ENCODE data around the gene PCDHA2. TPM values are rescaled to one million over a fixed set of nuclear protein-coding genes. Genes with fewer than 3 reads are reported as not detected.
A peak's percentile ranks its signal among the peaks of the same experiment; 100 is the strongest.
"Not testable (repeated sequence)": the region's sequence is repeated elsewhere in the genome, so short reads cannot be mapped to it uniquely, and the experiment has no call there.

Gene PCDHA2
- total RNA-seq, 1 donor from 2014 or later = not detected

DNA sequence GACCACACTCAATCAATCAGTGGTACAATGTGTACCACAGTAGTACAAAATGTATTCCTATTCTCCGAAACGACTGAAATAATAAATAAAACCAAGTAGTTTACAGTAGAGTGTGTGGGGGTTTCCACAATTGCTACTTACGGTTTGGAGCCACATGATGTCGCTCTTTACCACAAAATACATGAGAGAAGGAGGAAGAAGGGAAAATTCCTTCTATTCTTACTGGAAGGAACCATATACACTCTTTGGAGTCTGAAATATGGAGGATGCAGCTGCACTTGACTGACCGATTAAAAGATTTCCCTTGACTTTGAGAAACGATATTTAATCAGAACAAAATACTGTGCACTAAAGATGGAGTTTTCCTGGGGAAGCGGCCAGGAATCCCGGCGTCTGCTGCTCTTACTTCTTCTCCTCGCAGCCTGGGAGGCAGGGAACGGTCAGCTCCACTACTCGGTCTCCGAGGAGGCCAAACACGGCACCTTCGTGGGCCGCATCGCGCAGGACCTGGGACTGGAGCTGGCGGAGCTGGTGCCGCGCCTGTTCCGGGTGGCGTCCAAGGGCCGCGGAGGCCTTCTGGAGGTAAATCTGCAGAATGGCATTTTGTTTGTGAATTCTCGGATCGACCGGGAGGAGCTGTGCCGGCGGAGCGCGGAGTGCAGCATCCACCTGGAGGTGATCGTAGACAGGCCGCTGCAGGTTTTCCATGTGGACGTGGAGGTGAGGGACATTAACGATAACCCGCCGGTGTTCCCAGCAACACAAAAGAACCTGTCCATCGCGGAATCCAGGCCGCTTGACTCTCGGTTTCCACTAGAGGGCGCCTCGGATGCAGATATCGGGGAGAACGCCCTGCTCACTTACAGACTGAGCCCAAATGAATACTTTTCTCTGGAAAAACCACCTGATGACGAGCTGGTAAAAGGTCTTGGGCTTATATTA, 12.5 kb downstream of the PCDHA2 start, which contains the start of gene PCDHA4:
PCDHA4 (plus strand) TSS at position 235 of the 942 bp plus-strand sequence.
- ATAC-seq (ENCODE audit: poor library complexity) (peak; percentile 38), DNase-seq (peak; percentile 45)
- intact Hi-C loops (cut with DNase I) = no loop called here

DNA sequence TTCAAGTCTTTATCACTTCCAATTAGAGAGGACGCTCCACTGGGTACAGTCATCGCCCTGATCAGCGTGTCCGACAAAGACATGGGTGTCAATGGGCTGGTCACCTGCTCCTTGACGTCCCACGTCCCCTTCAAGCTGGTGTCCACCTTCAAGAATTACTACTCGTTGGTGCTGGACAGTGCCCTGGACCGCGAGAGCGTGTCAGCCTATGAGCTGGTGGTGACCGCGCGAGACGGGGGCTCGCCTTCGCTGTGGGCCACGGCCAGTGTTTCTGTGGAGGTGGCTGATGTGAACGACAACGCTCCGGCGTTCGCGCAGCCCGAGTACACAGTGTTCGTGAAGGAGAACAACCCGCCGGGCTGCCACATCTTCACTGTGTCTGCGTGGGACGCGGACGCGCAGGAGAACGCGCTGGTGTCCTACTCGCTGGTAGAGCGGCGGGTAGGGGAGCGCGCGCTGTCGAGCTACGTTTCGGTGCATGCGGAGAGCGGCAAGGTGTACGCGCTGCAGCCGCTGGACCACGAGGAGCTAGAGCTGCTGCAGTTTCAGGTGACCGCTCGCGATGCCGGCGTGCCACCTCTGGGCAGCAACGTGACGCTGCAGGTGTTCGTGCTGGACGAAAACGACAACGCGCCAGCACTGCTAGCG, 13.7 kb downstream of the PCDHA2 start:
- DNase-seq; intact Hi-C loops (cut with DNase I): not testable (repeated sequence)

DNA sequence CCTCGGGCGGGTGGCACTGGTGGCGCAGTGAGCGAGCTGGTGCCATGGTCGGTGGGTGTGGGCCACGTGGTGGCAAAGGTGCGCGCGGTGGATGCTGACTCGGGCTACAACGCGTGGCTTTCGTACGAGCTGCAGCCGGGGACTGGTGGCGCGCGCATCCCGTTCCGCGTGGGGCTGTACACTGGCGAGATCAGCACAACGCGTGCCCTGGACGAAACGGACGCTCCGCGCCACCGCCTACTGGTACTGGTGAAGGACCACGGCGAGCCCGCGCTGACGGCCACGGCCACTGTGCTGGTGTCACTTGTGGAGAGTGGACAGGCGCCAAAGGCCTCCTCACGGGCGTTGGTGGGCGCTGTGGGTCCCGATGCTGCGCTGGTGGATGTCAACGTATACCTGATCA, 14.2 kb downstream of the PCDHA2 start:
- no peak for ATAC-seq (ENCODE audit: poor library complexity)
- peak; percentile 39 for DNase-seq
- intact Hi-C loops (cut with DNase I) = no loop called here

More for the DNA sequence above, 13.7 kb downstream of the PCDHA2 start:
- ATAC-seq (ENCODE audit: poor library complexity) = not testable (repeated sequence)

DNA sequence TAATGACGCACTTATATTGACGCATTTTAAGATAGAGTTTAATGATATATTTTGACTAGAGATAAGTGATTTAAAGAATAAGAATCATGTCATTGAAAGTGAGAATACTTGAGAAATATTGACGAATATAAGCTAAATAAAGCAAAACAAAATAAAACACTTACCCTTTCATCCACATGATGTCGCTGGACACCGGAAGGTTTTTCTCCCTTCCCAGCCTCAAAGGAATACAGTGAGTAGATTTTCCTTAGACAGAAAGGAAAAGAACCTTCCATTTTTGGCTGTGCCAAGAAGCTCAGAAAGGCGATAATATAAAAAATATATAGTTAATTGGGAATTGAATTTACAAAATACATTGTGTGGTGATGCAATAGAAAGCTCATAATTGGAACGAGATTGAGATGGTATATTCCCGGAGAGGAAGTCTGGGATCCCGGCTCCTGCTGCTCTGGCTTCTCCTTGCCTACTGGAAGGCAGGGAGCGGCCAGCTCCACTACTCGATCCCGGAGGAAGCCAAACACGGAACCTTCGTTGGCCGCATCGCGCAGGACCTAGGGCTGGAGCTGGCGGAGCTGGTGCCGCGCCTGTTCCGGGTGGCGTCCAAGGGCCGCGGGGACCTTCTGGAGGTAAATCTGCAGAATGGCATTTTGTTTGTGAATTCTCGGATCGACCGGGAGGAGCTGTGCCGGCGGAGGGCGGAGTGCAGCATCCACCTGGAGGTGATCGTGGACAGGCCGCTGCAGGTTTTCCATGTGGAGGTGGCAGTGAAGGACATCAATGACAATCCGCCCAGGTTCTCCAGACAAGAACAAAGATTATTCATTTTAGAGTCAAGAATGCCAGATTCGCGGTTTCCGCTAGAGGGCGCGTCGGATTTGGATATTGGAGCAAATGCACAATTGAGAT, 27.0 kb downstream of the PCDHA2 start, which contains the start of gene PCDHA5:
PCDHA5 (plus strand) TSS at position 239 of the 906 bp plus-strand sequence.
- peak; percentile 40 for DNase-seq
- intact Hi-C loops (cut with DNase I) = no loop called here
- no peak for ATAC-seq (ENCODE audit: poor library complexity)

DNA sequence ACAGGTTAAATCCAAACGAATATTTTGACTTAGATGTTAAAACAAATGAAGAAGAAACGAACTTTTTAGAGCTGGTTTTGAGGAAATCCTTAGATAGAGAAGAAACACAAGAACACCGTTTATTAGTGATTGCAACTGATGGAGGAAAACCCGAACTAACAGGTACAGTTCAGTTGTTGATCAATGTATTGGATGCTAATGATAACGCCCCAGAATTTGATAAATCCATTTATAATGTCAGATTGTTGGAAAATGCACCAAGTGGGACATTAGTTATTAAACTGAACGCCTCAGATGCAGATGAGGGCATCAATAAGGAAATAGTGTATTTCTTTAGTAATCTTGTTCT, 27.6 kb downstream of the PCDHA2 start:
- ATAC-seq (ENCODE audit: poor library complexity) (no peak), DNase-seq (no peak)
- intact Hi-C loops (cut with DNase I) = no loop called here

DNA sequence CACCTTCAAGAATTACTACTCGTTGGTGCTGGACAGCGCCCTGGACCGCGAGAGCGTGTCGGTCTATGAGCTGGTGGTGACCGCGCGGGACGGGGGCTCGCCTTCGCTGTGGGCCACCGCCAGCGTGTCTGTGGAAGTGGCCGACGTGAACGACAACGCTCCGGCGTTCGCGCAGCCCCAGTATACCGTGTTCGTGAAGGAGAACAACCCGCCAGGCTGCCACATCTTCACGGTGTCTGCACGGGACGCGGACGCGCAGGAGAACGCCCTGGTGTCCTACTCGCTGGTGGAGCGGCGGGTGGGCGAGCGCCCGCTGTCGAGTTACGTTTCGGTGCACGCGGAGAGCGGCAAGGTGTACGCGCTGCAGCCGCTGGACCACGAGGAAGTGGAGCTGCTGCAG, 28.3 kb downstream of the PCDHA2 start:
- DNase-seq; intact Hi-C loops (cut with DNase I); ATAC-seq (ENCODE audit: poor library complexity): not testable (repeated sequence)

- DNase-seq = peak; percentile 34
- intact Hi-C loops (cut with DNase I) = no loop called here
- ATAC-seq (ENCODE audit: poor library complexity) = no peak
Measured at GRCh38 chr5:140823475-140823874, 28.8 kb downstream of the PCDHA2 start.

- ATAC-seq (ENCODE audit: poor library complexity) (no peak), DNase-seq (no peak)
- intact Hi-C loops (cut with DNase I) = no loop called here
Measured at GRCh38 chr5:140827704-140828361, 33.2 kb downstream of the PCDHA2 start, which contains the start of gene PCDHA6. PCDHA6 (plus strand) TSS chr5:140827960; CDS start chr5:140828092, 132 bp downstream.

GRCh38 chr5:140828362-140828737, 33.7 kb downstream of the PCDHA2 start:
- intact Hi-C loops (cut with DNase I) = no loop called here
- no peak for ATAC-seq (ENCODE audit: poor library complexity)

DNA sequence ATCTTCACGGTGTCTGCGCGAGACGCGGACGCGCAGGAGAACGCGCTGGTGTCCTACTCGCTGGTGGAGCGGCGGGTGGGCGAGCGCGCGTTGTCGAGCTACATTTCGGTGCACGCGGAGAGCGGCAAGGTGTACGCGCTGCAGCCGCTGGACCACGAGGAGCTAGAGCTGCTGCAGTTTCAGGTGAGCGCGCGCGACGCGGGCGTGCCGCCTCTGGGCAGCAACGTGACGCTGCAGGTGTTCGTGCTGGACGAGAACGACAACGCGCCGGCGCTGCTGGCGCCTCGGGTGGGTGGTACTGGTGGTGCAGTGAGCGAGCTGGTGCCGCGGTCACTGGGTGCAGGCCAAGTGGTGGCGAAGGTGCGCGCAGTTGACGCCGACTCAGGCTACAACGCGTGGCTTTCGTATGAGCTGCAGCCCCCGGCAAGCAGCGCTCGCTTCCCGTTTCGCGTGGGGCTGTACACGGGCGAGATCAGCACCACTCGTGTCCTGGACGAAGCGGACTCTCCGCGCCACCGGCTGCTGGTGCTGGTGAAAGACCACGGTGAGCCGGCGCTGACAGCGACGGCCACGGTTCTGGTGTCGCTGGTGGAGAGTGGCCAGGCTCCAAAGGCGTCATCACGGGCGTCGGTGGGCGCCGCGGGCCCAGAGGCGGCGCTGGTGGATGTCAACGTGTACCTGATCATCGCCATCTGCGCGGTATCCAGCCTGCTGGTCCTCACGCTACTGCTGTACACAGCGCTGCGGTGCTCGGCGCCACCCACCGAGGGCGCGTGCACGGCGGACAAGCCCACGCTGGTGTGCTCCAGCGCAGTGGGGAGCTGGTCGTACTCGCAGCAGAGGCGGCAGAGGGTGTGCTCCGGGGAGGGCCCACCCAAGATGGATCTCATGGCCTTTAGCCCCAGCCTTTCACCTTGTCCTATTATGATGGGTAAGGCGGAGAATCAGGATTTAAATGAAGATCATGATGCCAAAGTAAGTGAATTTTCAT, 35.2 kb downstream of the PCDHA2 start:
- ATAC-seq (ENCODE audit: poor library complexity); DNase-seq; intact Hi-C loops (cut with DNase I): not testable (repeated sequence)

More at GRCh38 chr5:140828362-140828737, 33.7 kb downstream of the PCDHA2 start:
- no peak for DNase-seq

- ATAC-seq (ENCODE audit: poor library complexity) = no peak
- DNase-seq = no peak
- intact Hi-C loops (cut with DNase I) = no loop called here
Measured at GRCh38 chr5:140833993-140834392, 39.3 kb downstream of the PCDHA2 start, which contains the start of gene PCDHA7. PCDHA7 (plus strand) TSS chr5:140834269; CDS start chr5:140834384, 115 bp downstream.

DNA sequence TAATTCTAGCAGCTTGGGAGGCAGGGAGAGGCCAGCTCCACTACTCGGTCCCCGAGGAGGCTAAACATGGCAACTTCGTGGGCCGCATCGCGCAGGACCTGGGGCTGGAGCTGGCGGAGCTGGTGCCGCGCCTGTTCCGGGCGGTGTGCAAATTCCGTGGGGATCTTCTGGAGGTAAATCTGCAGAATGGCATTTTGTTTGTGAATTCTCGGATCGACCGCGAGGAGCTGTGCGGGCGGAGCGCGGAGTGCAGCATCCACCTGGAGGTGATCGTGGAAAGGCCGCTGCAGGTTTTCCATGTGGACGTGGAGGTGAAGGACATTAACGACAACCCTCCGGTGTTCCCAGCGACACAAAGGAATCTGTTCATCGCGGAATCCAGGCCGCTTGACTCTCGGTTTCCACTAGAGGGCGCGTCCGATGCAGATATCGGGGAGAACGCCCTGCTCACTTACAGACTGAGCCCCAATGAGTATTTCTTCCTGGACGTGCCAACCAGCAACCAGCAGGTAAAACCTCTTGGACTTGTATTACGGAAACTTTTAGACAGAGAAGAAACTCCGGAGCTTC, 39.9 kb downstream of the PCDHA2 start:
- ATAC-seq (ENCODE audit: poor library complexity) = not testable (repeated sequence)

DNA sequence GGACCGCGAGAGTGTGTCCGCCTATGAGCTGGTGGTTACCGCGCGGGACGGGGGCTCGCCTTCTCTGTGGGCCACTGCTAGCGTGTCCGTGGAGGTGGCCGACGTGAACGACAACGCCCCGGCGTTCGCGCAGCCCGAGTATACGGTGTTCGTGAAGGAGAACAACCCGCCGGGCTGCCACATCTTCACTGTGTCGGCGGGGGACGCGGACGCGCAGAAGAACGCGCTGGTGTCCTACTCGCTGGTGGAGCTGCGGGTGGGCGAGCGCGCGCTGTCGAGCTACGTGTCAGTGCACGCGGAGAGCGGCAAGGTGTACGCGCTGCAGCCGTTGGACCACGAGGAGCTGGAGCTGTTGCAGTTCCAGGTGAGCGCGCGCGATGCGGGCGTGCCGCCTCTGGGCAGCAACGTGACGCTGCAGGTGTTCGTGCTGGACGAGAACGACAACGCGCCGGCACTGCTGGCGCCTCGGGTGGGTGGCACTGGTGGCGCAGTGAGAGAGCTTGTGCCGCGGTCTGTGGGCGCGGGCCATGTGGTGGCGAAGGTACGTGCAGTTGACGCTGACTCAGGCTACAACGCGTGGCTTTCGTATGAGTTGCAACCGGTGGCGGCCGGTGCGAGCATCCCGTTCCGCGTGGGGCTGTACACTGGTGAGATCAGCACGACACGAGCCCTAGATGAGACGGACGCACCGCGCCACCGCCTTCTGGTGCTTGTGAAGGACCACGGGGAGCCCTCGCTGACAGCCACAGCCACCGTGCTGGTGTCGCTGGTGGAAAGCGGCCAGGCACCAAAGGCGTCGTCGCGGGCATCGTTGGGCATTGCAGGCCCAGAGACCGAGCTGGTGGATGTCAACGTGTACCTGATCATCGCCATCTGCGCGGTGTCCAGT, 41.2 kb downstream of the PCDHA2 start:
- intact Hi-C loops (cut with DNase I) = no loop called here
- no peak for ATAC-seq (ENCODE audit: poor library complexity)

More for the DNA sequence above, 39.9 kb downstream of the PCDHA2 start:
- DNase-seq; intact Hi-C loops (cut with DNase I): not testable (repeated sequence)

DNA sequence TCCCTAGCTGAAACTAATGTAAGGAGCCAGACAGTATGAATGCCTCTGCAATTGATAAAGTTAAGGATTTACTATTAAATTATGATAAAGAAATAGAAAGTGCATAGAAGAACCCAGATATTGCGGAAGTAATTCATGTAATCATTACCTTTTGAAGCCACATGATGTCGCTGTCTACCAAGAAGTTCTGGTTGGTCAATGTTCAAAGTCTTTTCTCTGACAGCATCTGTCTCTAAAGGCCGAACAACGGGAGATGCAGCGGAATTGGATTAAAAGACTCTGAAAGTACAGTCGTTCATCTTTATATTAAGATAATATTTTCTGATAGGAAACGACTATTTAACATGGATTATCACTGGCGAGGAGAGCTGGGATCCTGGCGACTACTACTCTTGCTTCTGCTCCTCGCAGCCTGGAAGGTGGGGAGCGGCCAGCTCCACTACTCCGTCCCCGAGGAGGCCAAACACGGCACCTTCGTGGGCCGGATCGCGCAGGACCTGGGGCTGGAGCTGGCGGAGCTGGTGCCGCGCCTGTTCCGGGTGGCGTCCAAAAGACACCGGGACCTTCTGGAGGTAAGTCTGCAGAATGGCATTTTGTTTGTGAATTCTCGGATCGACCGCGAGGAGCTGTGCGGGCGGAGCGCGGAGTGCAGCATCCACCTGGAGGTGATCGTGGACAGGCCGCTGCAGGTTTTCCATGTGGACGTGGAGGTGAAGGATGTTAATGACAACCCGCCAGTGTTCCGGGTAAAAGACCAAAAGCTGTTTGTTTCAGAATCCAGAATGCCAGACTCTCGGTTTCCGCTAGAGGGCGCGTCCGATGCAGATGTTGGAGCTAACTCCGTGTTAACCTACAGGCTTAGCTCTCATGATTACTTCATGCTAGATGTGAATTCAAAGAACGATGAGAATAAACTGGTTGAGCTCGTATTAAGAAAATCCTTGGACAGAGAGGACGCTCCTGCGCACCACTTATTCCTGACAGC, 46.6 kb downstream of the PCDHA2 start, which contains the start of gene PCDHA8:
PCDHA8 (plus strand) TSS at position 210 of the 985 bp plus-strand sequence; CDS start at position 345, 135 bp downstream.
- intact Hi-C loops (cut with DNase I) = no loop called here
- ATAC-seq (ENCODE audit: poor library complexity) = no peak
- no peak for DNase-seq

More for the DNA sequence above, 41.2 kb downstream of the PCDHA2 start:
- DNase-seq = peak; percentile 33

All from Right ventricle myocardium superior (tissue), 1 donor.